IMR-90 (cell line): ENCODE measurements around the gene SRP14. TPM values are rescaled to one million over a fixed set of nuclear protein-coding genes. Genes with fewer than 3 reads are reported as not detected.

Source experiments
- ELK1 ChIP-seq: fragments of 150-350 bp; IDR thresholded peaks from 2 replicates; pipeline ENCODE4 v1.6.1; 2016; ENCODE audit warnings: low read depth, mild to moderate bottlenecking, low read length, moderate library complexity, borderline replicate concordance
- polyA plus RNA-seq, 3 experiments: library from polyadenylated mRNA; depleted of rRNA; stranded (reverse); fragments of >200 nt; gene quantifications; 2 replicates each; pipeline ENCODE4 v1.2.3, GENCODE V29; 2012; ENCODE audit warnings: low replicate concordance in 1 of 3
- total RNA-seq: library from RNA; depleted of rRNA; stranded (reverse); fragments of >200 nt; gene quantifications from 2 replicates; pipeline ENCODE4 v1.2.3, GENCODE V29; 2012

Gene SRP14
- total and polyA plus RNA-seq, 2 of the 4 experiments (the other 2 are of a cell fraction) = 106 to 295 TPM

DNA sequence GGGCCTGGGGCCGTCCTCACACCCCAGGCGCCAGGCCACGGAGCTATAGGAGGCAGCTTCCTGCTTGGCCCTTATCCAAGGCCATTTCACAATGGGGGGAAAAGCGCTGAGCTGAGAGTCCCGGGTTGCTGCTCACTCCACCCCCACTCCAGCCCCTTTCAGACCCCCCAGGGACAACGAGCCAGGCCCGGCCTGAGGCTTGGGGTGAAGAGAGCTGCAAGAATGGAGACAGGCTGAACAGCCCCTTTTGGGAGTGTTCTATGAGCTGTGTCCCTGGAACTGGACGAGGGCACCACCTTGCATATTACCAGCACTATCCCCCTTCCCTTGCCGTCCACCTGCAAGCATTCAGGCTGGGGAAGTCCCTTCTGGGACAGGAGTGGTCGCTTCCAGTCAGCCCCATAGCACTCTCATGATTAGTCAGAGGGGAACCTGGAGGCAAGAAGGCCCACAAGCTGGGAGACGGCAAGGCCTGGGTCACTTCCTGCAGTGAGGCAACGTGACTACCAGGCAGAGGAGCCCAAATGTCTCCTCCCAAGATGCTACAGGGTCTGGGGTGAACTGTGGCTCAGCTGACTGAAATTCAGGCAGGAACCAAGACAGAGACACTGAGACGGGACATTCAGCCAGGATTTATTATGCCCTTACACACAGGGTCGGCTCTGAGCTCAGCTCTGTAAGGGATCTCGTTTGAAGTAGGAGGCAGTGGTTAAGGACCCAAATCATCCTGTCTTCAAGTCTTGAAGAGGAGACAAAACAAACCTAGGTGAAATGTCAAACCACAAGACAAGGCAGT is 8.6 kb upstream of the SRP14 start (continued):
- no peak for TF ChIP-seq ELK1
